NCI-H345 treated with DMSO at 0.1 percent for 48 hours (cell line): Measurements from ENCODE around the gene PRKD1.
"Not testable (repeated sequence)": the region's sequence is repeated elsewhere in the genome, so short reads cannot be mapped to it uniquely, and the experiment has no call there.

Experiments used
- DNase-seq: peaks from one replicate; lab custom pipeline; 2025; ENCODE audit not compliant: unreplicated experiment; lab: John Stamatoyannopoulos, UW

The PRKD1 gene

DNA sequence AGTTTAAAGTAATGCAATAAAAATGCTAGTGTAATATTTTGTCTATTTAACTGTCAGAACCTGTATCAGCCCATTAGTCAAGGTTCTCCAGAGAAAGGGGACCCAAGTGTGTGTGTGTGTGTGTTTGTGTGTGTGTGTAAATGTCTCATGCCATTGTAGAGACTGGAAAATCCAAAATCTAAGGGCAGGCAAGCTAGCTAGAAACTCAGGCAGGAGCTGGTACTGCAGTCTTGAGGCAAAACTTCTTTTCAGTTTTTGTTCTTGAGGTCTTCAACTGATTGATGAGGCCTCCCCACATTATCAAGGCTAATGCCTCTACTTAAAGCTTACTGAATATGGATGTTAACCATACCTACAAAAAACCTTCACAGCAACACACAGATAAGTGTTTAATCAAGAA, 126.7 kb downstream of the PRKD1 start:
- no peak for DNase-seq

- DNase-seq = no peak
These were observed 128.1 kb downstream of the PRKD1 start for GRCh38 chr14:29799464-29800095.

GRCh38 chr14:29798811-29799210, 128.8 kb downstream of the PRKD1 start:
- DNase-seq = no peak

- DNase-seq = no peak
These were observed 129.5 kb downstream of the PRKD1 start for GRCh38 chr14:29798108-29798663.

DNA sequence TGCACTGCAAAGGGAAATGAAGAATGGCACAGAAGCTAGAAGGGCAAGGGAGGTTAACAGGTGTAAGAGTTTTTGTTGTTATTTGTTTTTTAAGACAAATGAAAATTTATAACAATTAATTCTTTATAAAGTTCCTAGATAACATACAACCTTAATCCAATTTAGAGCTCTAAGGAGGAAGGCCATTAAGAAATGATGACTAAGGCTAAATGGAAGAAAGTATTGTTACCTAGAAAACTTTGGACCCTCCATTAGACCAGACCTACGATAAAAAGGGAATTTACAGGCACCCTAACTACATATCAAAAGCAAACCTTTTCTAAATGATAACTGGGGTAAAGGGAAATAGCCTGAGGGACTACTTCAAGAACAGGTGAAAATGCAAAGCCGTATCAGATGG, 130.8 kb downstream of the PRKD1 start:
- DNase-seq = no peak

- no peak for DNase-seq
These were observed 138.2 kb downstream of the PRKD1 start for GRCh38 chr14:29789475-29789874.

GRCh38 chr14:29788093-29788492, 139.6 kb downstream of the PRKD1 start:
- no peak for DNase-seq

DNA sequence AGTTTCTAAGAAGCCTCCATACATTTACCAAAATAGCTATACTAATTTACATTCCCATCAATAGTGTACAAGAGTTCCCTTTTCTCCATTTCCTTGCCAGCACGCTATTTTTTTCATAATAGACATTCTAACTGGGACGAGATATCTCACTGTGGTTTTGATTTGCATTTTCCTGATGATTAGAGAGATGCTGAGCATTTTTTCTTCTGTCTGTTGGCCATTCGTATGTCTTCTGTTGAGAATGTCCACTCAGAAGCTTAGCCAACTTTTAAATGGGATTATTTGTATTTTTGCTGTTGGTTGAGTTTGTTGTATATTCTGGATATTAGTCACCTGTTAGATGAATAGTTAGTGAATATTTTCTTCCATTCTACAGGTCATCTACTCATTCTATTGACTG, 144.1 kb downstream of the PRKD1 start:
- no peak for DNase-seq

DNA sequence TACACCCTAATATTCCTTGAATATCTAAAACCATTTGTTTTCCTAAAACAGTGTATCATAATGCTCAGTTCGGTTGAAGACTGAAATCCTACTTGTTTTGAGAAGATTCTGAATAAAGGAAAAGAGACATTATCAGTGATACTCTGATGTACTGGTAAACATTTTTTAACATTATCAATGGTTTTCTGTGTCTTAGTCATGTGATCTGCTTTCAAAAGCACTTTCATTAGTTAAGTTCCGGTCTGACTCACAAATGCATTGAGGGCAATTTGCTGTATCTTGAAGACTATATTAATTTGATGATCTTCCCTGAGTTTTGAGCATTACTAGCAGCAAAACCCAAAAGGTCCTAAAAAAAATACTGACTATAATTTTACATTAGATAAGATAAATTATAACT, 145.6 kb downstream of the PRKD1 start:
- no peak for DNase-seq

GRCh38 chr14:29777142-29777541, 150.5 kb downstream of the PRKD1 start:
- DNase-seq = not testable (repeated sequence)

GRCh38 chr14:29773990-29774389, 153.7 kb downstream of the PRKD1 start:
- DNase-seq = peak; percentile 29

- DNase-seq = no peak
These were observed 164.2 kb downstream of the PRKD1 start for GRCh38 chr14:29763342-29763858.

DNA sequence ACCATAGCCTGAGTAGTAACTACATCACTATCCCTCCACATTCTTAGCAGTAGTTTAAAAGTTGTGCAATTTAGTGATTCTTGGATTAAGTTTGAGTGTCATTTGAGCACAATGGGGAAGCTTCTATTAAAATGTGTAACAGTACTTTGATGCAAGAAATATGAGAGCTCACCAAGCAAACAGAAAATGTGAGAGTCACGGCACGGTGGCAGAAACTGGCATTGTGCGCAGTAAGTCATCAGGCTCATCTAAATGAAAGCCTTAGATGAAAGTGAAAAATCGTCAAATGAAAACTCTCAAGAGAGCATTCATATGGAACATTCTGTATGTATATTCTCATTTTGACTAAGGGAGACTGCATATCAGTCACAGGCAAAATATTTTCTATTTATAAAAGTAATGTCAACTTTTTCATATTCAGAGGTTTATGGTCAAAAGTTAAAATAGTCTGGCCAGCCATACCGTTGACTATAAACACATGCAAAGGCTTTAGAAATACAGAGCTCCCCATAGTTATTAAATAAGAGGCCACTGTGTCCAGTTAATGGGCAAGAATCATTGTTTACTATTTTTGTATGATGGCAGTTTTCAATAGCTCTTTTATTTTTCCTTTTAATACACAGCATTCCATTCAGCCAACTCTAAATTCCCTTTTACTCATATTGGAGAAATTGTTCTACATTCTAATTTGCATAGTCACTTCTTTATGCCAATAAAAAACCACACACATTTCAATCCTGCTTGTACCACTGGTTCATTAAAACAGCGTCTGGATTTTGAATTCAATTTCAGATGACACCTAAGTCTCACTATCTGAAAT, 167.9 kb downstream of the PRKD1 start:
- DNase-seq = no peak

GRCh38 chr14:29757711-29758233, 169.9 kb downstream of the PRKD1 start:
- no peak for DNase-seq

GRCh38 chr14:29757188-29757680, 170.4 kb downstream of the PRKD1 start:
- no peak for DNase-seq

DNA sequence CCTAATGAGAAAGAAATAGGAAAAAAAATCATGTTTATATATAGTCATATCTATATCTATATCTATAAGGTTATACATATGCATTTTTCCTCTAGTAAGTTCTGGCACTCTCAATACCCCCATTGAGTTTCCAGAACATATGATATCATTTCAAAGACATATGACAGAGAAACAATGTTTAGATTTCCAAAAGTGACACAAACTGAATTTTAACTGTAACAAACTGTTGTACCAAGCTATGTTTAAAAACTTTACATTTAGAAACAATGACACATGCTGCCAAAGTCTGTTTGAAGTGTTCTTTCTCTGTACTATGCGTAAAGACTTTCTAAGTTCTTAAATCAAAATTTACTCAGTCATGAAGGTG, 171.6 kb downstream of the PRKD1 start:
- no peak for DNase-seq

DNA sequence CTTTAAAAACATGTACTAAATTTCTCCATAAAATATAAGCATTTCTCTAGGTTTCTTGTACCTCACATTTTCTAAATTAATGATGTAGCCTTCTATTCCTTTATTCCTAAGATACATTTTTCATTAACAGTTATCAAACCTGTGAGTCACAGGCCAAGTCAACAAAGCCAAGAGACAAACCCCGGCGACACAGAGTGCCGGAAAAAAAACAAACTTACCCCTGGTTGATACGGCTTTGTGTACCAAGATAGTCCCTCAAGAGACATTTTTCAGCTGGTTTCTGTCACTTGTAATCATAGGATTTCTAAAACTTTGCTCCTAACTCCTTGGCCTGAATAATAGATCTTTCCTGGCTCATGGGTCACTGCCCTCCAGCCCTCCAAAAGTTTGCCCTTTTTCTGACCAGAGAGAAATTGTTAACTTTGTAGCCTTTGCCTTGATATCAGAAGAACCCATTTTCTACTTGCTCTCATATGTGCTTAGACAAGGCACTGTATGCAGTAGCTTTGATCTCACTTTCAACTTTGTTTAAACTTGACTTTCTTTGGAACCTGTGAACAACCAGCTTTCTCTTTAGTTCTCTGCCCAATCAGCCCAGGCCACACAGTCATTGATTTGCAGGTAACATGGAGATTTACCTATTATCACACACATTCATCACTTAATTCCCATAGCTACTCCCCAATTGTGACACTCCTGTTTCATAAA, 172.2 kb downstream of the PRKD1 start:
- DNase-seq = no peak

- DNase-seq = no peak
These were observed 173.5 kb downstream of the PRKD1 start for GRCh38 chr14:29754134-29754533.

- DNase-seq = no peak
These were observed 175.3 kb downstream of the PRKD1 start for GRCh38 chr14:29752221-29752923.

DNA sequence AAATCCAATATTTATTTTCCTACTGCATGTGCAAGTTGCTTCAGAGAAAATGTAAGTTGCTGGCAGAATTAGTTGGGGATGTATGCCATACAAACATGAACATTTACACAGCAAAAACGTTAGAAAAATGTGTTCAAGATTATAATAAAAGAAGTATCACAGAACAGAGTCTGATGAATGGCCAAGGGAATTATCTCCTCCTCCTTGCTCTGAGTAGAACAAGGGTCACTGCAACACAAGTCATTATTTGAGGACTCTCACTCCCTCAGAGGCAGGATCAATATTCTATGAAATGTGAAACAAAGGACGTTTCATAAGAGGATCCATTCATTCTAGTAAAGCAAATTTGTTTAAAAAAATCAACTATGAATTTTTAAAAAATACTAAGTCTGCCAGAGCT, 177.8 kb downstream of the PRKD1 start:
- DNase-seq = no peak

GRCh38 chr14:29749327-29749726, 178.3 kb downstream of the PRKD1 start:
- DNase-seq = no peak
